Measurements from ENCODE around the gene MREG. TPM values are rescaled to one million over a fixed set of nuclear protein-coding genes. Genes with fewer than 3 reads are reported as not detected.

The MREG gene
- polyA plus RNA-seq, 2 of the 4 experiments (the other 2 are of a cell fraction) = 6.4 to 8.0 TPM

GRCh38 chr2:216043949-216044348, 30.6 kb upstream of the MREG start:
- no peak overlapping the region for H3K4me3 ChIP-seq
- DNase-seq (ENCODE audit: low read depth in 1 of 2, low spot score in 1 of 2) = no peak
- 93% methylated on average over 5 of the region's 5 CpGs for WGBS (ENCODE audit: missing lambda C conversion rate)
- no peak for ATAC-seq
- ChIA-PET POLR2A (no interaction called here), CTCF (interaction anchor here (0.8 to 3.1 kb wide), 2 partner anchors 10 to 22 kb away, joined by 3 to 20 read pairs; no protein-coding TSS in a partner anchor)
- H3K4me2 ChIP-seq = no peak overlapping the region
- H3K27ac ChIP-seq = no peak overlapping the region
- H3K4me1 ChIP-seq = no peaks in the 10 kb centered on the region
- TF ChIP-seq SREBF2 (IDR thresholded peaks at IDR 0.05) = no peak
- TF ChIP-seq FOXS1 (CRISPR knock-in tag; IDR thresholded peaks at IDR 0.05) = no peak
- TF ChIP-seq KDM5A (IDR thresholded peaks at IDR 0.05) = no peak
- no peak for TF ChIP-seq MAFK (IDR thresholded peaks at IDR 0.05; ENCODE audit: partially characterized antibody)
- TF ChIP-seq CTCF (IDR thresholded peaks at IDR 0.05) = no peak
- no peak for TF ChIP-seq PBX3 (IDR thresholded peaks at IDR 0.05)
- no peak for TF ChIP-seq FOSB (CRISPR knock-in tag; IDR thresholded peaks at IDR 0.05)
- no peak for TF ChIP-seq SMC3 (IDR thresholded peaks at IDR 0.05)
- no peak for TF ChIP-seq REST (IDR thresholded peaks at IDR 0.05)
- no peak for TF ChIP-seq HOXB13 (CRISPR knock-in tag; IDR thresholded peaks at IDR 0.05; ENCODE audit: low read depth)
- TF ChIP-seq EP300 (IDR thresholded peaks at IDR 0.05) = no peak
- H3K9me3 ChIP-seq = no peaks in the 10 kb centered on the region
- FAIRE-seq = no peak

GRCh38 chr2:216041438-216041837, 28.1 kb upstream of the MREG start:
- H3K4me3 ChIP-seq = no peak overlapping the region
- ChIA-PET CTCF (interaction anchor here (1.0 kb wide), 1 partner anchor 625 kb away, joined by 4 read pairs; no protein-coding TSS in a partner anchor), POLR2A (no interaction called here)
- no peak overlapping the region for H3K4me2 ChIP-seq
- TF ChIP-seq CEBPB (IDR thresholded peaks at IDR 0.05) = no peak
- TF ChIP-seq HOXB13 (CRISPR knock-in tag; IDR thresholded peaks at IDR 0.05; ENCODE audit: low read depth) = no peak
- no peak for TF ChIP-seq ATOH8 (CRISPR knock-in tag; IDR thresholded peaks at IDR 0.05; ENCODE audit: low read depth)
- TF ChIP-seq KDM5A (IDR thresholded peaks at IDR 0.05) = no peak
- no peak for TF ChIP-seq TFCP2L1 (CRISPR knock-in tag; IDR thresholded peaks at IDR 0.05)
- TF ChIP-seq RCOR1 (IDR thresholded peaks at IDR 0.05; ENCODE audit: low read depth, low read length) = no peak
- TF ChIP-seq NFE2L2 (conservative IDR thresholded peaks at IDR 0.05; ENCODE audit: low read length) = no peak
- no peak for TF ChIP-seq MYC (IDR thresholded peaks at IDR 0.05; ENCODE audit: borderline replicate concordance, low read length)
- no peak for TF ChIP-seq JUN (IDR thresholded peaks at IDR 0.05)
- TF ChIP-seq EHF (CRISPR knock-in tag; IDR thresholded peaks at IDR 0.05) = no peak
- no peak for TF ChIP-seq ESRRA (IDR thresholded peaks at IDR 0.05; ENCODE audit: borderline replicate concordance, low read length)
- TF ChIP-seq GATA3 (IDR thresholded peaks at IDR 0.05; ENCODE audit: borderline replicate concordance) = no peak
- TF ChIP-seq PHF8 (IDR thresholded peaks at IDR 0.05; ENCODE audit: borderline replicate concordance, low read depth) = no peak
- no peak for TF ChIP-seq HES2 (IDR thresholded peaks at IDR 0.05)
- no peak for TF ChIP-seq FOSL2 (IDR thresholded peaks at IDR 0.05)
- TF ChIP-seq FOSL2 (CRISPR knock-in tag; IDR thresholded peaks at IDR 0.05) = no peak
- TF ChIP-seq NPAS2 (CRISPR knock-in tag; IDR thresholded peaks at IDR 0.05; ENCODE audit: borderline replicate concordance) = no peak
- TF ChIP-seq ELK1 (IDR thresholded peaks at IDR 0.05; ENCODE audit: low read depth, low read length) = no peak
- no peak for TF ChIP-seq RAD21 (conservative IDR thresholded peaks at IDR 0.05 in 1 of 2, IDR thresholded peaks at IDR 0.05 in 1 of 2)
- TF ChIP-seq CBX2 (IDR thresholded peaks at IDR 0.05; ENCODE audit: borderline replicate concordance, low read depth) = no peak
- no peak overlapping the region for H3K27ac ChIP-seq
- no peak for DNase-seq (ENCODE audit: low read depth in 1 of 2, low spot score in 1 of 2)
- no peaks in the 10 kb centered on the region for H3K4me1 ChIP-seq
- no peak for FAIRE-seq
- H3K9me3 ChIP-seq = no peaks in the 10 kb centered on the region
- WGBS (ENCODE audit: missing lambda C conversion rate) = 91% methylated on average over 2 of the region's 2 CpGs
- ATAC-seq = no peak

Data from A549 (cell line).